ENCODE measurements around the gene HOXC12. TPM values are rescaled to one million over a fixed set of nuclear protein-coding genes. Genes with fewer than 3 reads are reported as not detected.

The HOXC12 gene
- polyA plus RNA-seq, 1 experiment: 0.06 TPM

- ChIA-PET POLR2A (interaction anchor here (1.0 kb wide), 1 partner anchor 10 kb away, joined by 4 read pairs; no protein-coding TSS in a partner anchor), CTCF (interaction anchor here (0.8 to 16.8 kb wide), 17 partner anchors 10 to 261 kb away, joined by 3 to 213 read pairs (median 7); partner anchors contain the start of genes HOXC10 and SMUG1)
- TF ChIP-seq, protein P1, sequence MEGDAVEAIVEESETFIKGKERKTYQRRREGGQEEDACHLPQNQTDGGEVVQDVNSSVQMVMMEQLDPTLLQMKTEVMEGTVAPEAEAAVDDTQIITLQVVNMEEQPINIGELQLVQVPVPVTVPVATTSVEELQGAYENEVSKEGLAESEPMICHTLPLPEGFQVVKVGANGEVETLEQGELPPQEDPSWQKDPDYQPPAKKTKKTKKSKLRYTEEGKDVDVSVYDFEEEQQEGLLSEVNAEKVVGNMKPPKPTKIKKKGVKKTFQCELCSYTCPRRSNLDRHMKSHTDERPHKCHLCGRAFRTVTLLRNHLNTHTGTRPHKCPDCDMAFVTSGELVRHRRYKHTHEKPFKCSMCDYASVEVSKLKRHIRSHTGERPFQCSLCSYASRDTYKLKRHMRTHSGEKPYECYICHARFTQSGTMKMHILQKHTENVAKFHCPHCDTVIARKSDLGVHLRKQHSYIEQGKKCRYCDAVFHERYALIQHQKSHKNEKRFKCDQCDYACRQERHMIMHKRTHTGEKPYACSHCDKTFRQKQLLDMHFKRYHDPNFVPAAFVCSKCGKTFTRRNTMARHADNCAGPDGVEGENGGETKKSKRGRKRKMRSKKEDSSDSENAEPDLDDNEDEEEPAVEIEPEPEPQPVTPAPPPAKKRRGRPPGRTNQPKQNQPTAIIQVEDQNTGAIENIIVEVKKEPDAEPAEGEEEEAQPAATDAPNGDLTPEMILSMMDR (IDR thresholded peaks at IDR 0.05; ENCODE audit: insufficient read depth, low read depth, low read length): no peak
- Histone ChIP-seq H3K36me3 (ENCODE audit: control insufficient read depth, insufficient read depth, low read length) (no peaks in the 10 kb centered on the region), H3K4me3 (ENCODE audit: low read depth, low read length) (no peak overlapping the region), H3K27me3 (ENCODE audit: control insufficient read depth, insufficient read depth, low read length) (peaks cover 16% of the 10 kb centered on the region)
- DNase-seq (ENCODE audit: low read depth): no peak
These were observed 52.0 kb downstream of the HOXC12 start for GRCh38 chr12:54006559-54007220.

GRCh38 chr12:54007538-54008259, 53.0 kb downstream of the HOXC12 start:
- TF ChIP-seq, protein P1 (IDR thresholded peaks at IDR 0.05; ENCODE audit: insufficient read depth, low read depth, low read length): no peak
- Histone ChIP-seq H3K27me3 (ENCODE audit: control insufficient read depth, insufficient read depth, low read length) (peaks cover 16% of the 10 kb centered on the region), H3K4me3 (ENCODE audit: low read depth, low read length) (no peak overlapping the region), H3K36me3 (ENCODE audit: control insufficient read depth, insufficient read depth, low read length) (no peaks in the 10 kb centered on the region)
- ChIA-PET POLR2A (interaction anchor here (1.0 kb wide), 1 partner anchor 9 kb away, joined by 4 read pairs; no protein-coding TSS in a partner anchor), CTCF (interaction anchor here (0.8 to 16.8 kb wide), 12 partner anchors 8 to 238 kb away, joined by 3 to 213 read pairs (median 17); partner anchors contain the start of genes HOXC10, HOXC5, HOXC6 and HOXC9)
- DNase-seq (ENCODE audit: low read depth): no peak

- POLR2A ChIA-PET: interaction anchor here (1.1 kb wide), 1 partner anchor 183 kb away, joined by 8 read pairs; no protein-coding TSS in a partner anchor
- no peak overlapping the region for H3K4me3 ChIP-seq (ENCODE audit: low read depth, low read length)
- TF ChIP-seq, protein P1 (IDR thresholded peaks at IDR 0.05; ENCODE audit: insufficient read depth, low read depth, low read length): no peak
These were observed 53.5 kb downstream of the HOXC12 start for GRCh38 chr12:54008260-54008552.

More at GRCh38 chr12:54008260-54008552, 53.5 kb downstream of the HOXC12 start:
- H3K36me3 ChIP-seq (ENCODE audit: control insufficient read depth, insufficient read depth, low read length): no peaks in the 10 kb centered on the region
- H3K27me3 ChIP-seq (ENCODE audit: control insufficient read depth, insufficient read depth, low read length): peaks cover 17% of the 10 kb centered on the region
- DNase-seq (ENCODE audit: low read depth): no peak
- CTCF ChIA-PET: interaction anchor here (0.8 to 16.8 kb wide), 12 partner anchors 8 to 371 kb away, joined by 3 to 213 read pairs (median 17); partner anchors contain the start of genes HOXC10, HOXC5, HOXC6 and HOXC9

Small RNA genes within 50 kb of the gene (small RNA-seq; reads per million reads assigned to genes)
- gene AC012531.3 (ENCODE audit: insufficient read length, low read depth, low replicate concordance) (not detected), gene AC012531.4 (ENCODE audit: insufficient read length, low read depth, low replicate concordance) (not detected), gene MIR196A2 (ENCODE audit: insufficient read length, low read depth, low replicate concordance) (0.84 reads per million), gene RF01905 (ENCODE audit: insufficient read length, low read depth, low replicate concordance) (not detected), gene RF01906 (ENCODE audit: insufficient read length, low read depth, low replicate concordance) (not detected)

Other genes starting within 250 kb of the HOXC12 start
- gene CALCOCO1, start 227.5 kb upstream of the HOXC12 start, polyA plus RNA-seq (2011; rRNA removed): 170 and 206 TPM in 2 replicates
- gene CISTR, start 202.9 kb upstream of the HOXC12 start, polyA plus RNA-seq (2011; rRNA removed): not detected in 2 replicates
- gene HOXC13, start 16.1 kb upstream of the HOXC12 start, polyA plus RNA-seq (2011; rRNA removed): 1.0 and 1.1 TPM in 2 replicates
- 3.2 and 4.9 TPM in 2 replicates for gene HOXC11, start 18.2 kb downstream of the HOXC12 start, polyA plus RNA-seq (2011; rRNA removed)
- 11.4 and 18.9 TPM in 2 replicates for gene HOTAIR, start 20.1 kb downstream of the HOXC12 start, polyA plus RNA-seq (2011; rRNA removed)
- gene HOXC10, start 30.2 kb downstream of the HOXC12 start, polyA plus RNA-seq (2011; rRNA removed): 13.9 and 14.9 TPM in 2 replicates
- 1.2 and 1.8 TPM in 2 replicates for gene HOXC9, start 45.3 kb downstream of the HOXC12 start, polyA plus RNA-seq (2011; rRNA removed)
- 1.6 and 1.8 TPM in 2 replicates for gene HOXC8, start 54.1 kb downstream of the HOXC12 start, polyA plus RNA-seq (2011; rRNA removed)
- 4.5 and 5.9 TPM in 2 replicates for gene HOXC6, start 73.5 kb downstream of the HOXC12 start, polyA plus RNA-seq (2011; rRNA removed)
- gene HOXC5, start 78.1 kb downstream of the HOXC12 start, polyA plus RNA-seq (2011; rRNA removed): 0.06 TPM in 1 of 2 replicates, not detected in the other
- 0.69 and 0.93 TPM in 2 replicates for gene HOXC4, start 98.9 kb downstream of the HOXC12 start, polyA plus RNA-seq (2011; rRNA removed)
- 29.8 and 43.7 TPM in 2 replicates for gene SMUG1, start 234.1 kb downstream of the HOXC12 start, polyA plus RNA-seq (2011; rRNA removed)

Measured in BJ (cell line).